GM21576 (cell line): ENCODE measurements around the gene TIMM10B.
A peak's percentile ranks its signal among the peaks of the same experiment; 100 is the strongest.

Source experiments
- ATAC-seq: cut with Tn5 transposase; IDR thresholded peaks from one replicate; pipeline ENCODE4 v1.9.1; 2021; ENCODE audit warnings: mild to moderate bottlenecking, moderate library complexity; ENCODE audit not compliant: unreplicated experiment

The TIMM10B gene, protein sequence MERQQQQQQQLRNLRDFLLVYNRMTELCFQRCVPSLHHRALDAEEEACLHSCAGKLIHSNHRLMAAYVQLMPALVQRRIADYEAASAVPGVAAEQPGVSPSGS

DNA sequence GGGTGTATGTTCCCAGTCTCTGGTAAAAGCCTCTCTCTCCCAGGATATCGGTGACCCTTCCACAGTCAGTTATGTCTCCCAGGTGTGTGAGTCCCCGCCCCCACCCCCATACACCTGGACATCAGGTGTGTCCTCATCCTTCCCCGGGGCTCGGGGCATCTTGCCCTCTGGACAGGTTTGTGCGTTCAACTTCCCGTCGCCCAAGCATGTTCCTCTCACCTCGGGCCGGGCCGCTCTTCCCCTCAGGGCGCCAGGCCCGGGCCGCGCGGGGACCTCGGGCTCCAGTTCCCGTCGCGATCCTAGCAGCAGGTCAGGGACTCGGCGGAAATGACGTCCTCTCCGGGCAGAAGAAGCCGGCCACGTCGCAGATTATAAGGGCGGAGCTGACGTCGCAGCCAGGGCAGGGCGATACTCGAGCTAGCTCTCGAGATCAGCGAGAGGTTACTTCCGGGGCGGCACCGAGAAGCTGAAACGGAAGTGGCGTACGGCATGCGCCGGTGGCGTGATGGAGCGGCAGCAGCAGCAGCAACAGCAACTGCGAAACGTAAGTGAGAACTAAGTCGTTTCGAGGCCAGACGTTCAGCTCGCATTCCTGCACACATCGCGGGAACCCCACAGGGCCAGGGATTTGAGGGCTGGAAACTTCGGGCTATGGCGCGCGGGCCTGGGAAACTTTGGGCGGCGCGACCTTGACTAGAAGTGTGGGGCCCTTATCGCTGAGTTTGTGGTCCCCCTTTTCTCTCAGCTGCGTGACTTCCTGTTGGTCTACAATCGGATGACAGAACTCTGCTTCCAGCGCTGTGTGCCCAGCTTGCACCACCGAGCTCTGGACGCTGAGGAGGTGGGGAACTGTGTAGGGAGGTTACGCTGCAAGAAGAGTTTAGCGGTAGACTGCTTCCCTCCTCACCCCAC lies at the start of gene TIMM10B, which contains the start of gene ARFIP2:
TSS of gene TIMM10B (plus strand) at position 490 of the 912 bp plus-strand sequence. CDS start at position 506, 16 bp downstream.
TSS of gene ARFIP2 (minus strand) at position 320 of the 912 bp plus-strand sequence. CDS start 910 bp downstream, outside the sequence.
- peak; percentile 99 for ATAC-seq

DNA sequence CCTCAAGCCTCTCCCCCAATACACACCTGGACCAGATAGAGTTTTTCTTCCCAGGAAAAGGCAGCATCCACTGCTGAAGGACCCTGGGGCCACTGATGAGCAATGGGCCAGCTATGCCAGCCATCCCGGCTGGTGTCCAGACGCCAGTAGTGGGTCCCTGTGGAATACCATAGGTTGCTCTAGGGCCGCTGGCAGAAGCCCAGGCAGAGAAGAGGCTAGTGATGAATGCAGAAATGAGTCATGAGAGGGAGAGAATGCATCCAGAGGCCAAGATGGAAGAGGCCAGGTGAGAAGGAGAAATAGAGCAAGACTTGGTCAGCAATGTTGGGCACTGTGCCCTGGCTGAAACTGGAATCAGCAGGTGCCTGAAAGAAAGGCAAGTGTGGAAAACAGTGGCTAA lies 49.4 kb upstream of the TIMM10B start:
- ATAC-seq: no peak

DNA sequence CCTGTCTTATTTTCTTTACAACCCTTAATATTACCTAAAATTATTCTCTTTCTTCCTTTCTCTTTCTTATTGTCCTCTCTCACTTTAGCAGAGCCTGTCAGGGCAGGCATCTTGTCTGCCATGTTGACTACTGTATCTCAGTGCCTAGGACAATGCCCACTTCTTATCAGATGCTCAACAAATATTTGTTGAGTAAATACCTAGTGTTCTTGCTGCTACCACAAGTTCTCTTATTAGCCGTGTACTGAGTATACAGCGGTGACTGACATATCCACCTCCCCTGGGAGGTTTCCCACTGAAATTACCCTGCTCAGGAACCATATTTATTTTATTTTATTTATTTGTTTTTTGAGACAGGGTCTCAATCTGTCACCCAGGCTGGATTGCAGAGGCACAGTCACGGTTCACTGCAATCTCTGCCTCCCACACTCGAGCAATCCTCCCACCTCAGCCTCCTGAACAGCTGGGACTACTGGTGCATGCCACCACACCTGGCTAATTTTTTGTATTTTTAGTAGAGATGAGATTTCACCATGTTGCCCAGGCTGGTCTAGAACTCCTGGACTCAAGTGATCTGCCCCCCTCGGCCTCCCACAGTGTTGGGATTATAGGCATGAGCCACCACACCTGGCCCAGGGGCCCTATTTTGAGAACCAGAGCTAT lies 47.2 kb upstream of the TIMM10B start:
- peak; percentile 39 for ATAC-seq

DNA sequence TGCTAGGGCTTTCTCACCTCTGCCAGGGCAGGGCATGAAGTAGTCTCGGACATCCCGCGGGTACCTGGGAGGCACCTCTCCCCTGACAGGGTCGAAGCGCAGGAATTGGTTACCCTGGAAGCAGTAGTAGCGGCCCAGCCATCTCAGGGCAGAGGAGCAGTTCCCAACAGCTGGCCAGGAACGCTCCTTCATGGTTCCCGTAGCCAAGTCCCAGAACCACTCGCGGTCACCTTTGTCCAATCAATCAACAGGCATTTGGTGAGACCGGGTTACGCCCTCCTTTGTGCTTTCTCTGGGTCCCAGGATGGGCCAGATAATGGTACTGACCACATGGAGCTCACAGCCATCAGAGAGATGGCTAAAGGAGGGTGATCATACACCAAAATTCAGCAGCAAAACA lies 43.9 kb upstream of the TIMM10B start:
- no peak for ATAC-seq

DNA sequence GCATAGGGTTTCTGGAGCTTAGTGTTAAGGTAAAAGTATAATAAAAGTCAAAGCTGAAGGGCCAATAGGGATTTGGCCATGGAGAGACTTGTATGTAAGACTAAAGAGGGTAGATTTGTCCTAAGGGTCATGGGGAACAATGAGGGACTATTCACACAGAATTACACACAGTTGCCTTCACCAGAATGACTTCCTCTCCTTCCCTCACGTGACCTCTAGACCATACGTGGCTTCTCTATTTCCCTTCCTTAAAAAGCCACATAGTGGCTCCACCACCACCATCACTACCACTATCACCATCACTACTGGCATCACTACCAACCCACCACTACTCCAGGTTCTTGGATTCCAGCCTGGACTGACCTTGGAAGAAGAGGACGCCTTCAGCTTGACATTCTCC lies 43.3 kb upstream of the TIMM10B start:
- ATAC-seq: no peak

DNA sequence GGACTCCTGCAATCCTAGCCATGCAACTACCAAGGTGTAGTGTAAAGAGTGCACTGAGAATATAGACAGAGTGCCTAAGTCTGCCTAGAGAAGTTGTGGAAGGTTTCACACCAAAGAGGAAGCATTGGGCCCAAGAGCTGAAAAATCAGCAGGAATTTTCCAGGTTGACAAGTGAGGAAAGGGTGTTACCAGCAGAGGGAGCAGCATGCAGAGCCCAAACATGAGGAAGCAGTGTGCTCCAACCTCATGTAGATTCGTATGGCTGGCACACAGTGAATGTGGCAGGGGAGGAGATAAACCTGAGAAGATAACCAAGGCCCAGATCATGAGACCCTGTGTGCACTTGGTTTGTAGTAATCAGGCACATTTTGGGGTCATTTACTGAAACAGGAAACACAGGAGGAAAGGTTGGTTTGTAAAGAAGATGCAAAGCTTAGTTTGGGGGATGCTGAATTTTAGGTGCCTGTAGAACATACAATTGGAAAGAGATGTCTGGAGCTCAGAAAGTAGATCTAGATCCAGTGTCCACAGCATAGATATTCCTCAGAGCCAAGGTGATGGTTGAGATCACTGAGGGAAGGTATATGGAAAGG lies 42.2 kb upstream of the TIMM10B start:
- no peak for ATAC-seq

DNA sequence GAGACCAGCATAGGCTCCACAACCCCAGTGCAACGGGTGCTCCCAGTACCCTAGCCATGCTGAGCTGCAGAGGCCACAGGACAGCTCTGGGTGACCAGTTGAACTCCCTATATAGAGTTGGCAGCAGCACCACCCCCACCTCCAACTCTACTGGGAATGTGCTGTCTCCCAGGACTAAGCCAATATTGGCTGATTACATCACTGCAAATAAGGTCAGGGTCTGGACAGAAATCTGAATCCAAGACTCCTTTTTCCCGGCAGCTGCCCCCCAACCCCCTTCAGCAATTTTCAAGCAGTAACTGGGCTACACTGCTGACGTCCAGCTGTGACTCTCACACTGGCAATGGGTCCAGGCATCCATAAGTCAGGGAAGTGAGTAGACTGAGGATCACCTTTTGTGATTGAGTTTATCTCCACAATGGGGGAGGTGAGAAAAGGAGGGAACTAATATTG lies 40.4 kb upstream of the TIMM10B start, which contains the start of gene HPX:
TSS of gene HPX (minus strand) at position 82 of the 453 bp plus-strand sequence. CDS start at position 58, 24 bp downstream.
- ATAC-seq: no peak

DNA sequence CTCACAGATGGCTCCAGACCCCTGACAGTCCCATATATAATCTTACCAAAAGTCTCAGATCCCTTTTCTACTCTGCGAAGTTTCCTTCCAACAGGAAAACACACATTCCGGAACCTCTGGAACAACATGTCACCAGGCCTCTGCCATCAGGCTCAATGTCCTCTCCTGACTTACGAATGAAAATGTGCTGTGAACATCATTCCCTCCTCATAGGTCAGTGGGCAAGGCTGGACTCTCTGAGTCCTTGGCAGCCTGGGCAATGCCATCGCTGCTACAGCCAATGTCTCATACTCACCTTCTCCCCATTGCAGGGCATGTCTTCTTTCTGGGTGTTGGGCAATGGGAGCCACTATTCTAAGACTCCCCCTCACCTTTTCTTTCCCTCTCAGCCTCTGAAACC lies 38.9 kb upstream of the TIMM10B start:
- ATAC-seq: no peak

DNA sequence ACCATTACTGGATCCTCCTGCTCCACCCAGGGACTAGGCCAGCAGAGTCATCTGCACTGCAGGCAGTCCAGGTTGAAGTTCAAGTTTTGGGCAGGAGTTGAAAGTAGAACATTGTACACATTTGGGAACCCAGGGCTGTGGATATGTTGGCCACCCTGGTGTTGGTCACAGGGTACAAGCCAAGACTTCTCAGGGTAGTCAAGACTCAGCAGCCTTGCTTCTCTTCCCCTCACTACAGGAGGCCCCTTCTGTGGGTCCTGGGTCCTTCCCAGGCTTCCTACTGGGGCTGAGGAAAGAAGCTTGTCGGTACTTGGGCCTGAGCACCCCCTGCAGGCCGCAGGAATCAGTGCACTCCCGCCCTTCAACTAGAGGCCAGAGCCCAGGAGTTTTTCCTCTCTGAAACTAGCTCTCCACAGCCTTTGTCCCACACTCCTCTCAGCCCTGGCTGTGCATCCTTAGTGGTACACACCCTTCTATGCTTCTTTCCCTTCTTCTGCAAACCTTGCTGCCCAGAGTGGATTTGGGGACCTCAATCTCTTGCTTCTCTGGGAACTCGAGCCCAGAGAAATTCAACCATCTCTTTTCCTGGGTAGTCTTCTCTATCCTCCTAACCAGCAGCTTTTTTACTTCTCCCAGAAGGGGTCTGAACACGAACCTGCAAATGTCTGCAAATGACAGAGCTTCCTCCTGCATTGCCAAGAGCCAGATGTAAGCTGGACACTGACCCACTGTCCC lies 37.9 kb upstream of the TIMM10B start:
- ATAC-seq: peak; percentile 77

DNA sequence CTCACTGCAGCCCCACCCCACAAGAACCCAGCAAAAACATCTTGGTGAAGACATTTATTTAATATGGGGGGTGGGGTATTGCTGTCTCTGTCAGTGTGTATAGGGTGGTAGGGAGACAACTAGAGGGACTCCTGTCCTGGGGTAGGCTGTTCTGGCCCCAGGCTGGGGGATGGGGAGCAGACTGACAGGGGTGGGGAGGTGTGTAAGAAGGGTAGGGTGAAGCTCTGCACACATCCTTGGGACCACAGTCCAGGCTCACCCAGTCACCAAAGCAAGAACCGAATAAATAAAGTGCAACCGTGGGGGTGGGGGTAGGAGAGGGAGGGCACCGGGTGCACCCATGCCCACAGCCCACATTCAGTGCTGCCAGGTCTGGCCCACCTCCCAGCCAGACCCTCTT lies 32.7 kb upstream of the TIMM10B start:
- no peak for ATAC-seq

DNA sequence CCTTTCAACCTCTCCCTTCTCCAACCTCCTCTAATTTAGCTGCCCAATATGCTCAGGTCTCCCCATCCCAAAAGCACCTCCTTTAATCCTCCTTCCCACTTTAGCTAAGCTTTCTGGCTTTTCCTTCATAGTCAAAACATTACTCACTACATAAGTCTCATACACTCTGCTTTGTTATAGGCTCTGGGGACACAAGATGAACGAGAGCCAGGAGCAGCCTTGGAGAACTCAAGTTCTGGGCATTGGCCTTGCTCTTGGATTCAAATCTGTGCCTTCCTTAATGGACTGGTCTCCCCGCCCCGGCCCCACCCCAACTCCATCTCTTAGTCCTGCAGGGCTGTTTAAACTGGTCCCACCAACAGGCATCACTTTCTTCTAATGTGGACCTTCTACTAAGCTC lies 29.1 kb upstream of the TIMM10B start:
- no peak for ATAC-seq

DNA sequence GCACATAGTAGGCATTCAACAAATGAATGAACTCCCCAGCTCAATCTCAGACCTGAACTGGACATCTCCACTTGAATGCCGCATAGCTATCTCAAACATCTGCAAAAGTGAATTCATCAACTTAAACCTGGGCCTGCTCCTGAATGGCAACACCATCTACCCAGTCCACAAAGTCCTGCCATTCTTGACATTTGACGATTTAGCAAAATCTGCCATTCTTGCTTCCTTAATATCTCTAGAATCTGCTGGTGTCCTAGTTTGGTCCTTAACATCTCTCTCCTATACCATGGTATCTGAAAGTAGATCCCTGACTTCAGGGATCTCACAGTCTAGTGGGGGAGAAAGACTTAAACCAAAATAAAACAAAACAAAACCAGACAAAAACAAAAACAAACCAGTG lies 28.1 kb upstream of the TIMM10B start:
- ATAC-seq: no peak

DNA sequence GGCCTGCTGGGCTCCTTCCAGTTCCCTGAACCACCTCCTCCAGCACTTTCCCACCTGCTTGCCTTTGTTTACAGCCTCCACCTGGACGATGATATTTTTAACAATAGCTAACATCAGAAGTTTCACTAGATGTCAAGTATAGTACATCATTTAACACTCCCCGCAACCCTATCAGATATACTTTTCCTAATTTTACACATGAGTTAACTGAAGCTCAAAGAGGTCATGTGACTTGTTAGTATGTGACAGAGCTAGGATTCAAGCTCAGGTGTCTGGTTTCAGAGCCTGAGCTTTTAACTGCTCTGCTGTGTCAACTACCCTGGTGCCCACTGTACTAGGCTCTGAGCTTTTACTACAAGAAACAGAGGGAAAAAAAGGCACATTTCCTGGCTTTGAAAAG lies 26.2 kb upstream of the TIMM10B start:
- no peak for ATAC-seq

DNA sequence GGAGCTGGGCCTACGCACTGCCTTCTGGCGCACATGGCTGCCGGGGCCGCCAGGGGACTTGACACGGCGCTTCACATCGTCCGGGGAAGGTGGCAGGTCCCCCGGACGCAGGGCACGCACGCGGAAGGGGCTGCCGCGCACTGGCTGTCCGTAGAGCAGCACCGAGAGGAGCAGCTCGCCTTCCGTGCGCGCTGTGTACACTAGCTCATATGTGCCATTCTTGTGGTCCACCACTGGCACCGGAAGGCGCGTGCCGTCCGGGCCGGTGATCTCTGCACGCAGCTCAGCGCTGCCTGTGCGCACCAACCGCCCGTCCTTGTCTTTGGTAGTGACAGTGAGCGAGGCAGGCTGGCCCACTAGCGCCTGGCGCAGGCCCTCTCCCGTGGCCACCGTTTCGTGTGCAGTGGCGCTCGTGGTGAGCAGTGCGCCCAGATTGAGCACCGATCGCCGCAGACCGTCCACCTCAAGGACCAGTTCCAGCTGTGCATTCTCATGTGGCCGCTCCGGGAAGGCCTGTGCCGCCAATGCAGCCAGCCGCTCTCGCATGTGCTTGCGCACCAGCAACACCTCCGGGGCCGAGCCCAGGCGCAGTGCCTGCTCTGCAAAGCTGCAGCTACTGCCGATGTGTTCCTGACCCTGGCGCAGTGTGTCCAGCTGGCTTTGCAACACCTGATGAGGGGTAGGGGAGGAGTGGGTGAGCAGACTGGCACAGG lies 24.8 kb upstream of the TIMM10B start:
- no peak for ATAC-seq

DNA sequence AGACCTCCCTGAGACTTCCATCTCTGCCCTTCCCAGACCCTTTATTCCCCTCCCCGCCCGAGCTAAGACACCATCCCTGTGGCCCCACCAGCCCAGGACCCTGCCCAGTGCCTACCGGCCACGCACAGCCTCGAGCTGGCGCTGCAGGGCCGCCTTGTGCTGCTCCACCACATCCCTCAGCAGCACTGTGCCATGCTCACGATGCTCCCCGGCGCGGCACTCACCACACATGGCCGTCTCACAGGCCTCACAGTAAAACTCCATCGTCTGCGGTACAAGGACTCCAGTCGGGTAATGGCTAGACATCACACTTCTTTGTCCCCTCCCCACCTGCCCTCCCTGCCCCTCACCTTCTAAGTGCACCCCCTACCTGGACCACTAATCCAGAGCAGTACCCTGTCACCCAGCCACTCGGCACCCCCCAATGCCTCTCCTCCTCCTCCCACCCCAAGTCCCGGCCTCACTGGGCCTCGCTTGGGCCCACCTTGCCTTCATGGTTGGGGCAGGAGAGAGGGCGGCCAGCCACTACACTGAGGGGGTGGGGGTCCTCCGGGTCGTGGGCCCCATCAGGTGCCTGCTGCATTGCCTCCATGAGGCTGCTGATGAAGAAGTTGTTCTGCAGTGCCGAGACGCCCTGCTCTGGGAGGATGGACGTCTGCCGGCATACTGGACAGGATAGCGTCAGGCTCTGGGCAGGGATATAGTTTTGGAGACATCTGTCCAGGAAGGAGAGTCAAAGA lies 23.6 kb upstream of the TIMM10B start:
- no peak for ATAC-seq

DNA sequence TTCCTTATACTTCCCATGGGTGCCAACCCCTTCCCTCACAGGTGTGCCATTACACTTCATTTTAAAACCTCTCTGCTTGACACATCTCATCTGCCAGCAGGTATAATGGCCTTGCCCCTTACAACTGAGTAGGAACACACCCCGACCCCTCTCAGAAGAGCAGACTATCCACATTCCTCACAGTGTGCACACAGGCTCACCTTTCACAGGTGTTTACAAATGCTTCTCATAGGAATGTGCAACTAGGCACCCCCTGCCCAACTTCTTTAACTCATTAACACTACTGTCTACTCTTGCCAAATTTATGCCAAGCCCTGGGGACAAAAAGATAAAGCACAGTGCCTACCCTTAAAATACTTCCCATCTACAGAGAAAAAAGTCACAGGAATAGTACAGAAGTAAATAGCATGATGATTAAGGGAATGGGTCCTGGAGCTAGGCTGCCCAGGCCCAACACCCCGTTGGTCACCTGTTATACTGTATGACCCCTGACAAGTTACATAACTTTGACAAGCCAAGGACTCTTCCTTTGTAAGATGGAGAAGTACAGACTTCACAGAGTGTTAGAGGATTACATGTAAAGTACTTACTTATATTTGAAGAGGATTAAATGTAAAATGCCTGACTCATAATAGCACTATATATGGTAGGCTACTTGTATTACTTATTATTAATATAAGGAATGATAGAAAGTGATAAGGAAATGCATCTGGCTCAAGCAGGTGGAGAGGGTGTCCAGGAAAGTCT lies 22.8 kb upstream of the TIMM10B start:
- ATAC-seq: no peak

DNA sequence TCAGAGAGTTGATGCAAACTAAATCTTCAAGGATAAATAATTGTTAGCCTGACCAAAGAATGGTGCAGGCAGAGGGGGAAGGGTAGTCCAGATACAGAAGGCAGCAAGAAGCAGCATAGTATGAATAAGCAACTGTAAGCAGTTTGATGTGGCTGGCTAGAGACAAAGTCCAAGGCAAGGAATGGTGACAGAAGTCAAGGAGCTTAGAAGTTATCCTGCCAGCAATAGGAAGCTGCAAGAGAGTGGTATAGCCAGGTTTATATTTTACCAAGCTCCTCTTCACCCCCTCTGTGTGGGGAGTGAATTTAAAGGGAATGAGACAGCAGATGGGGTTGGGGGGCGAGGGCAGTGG lies 22.2 kb upstream of the TIMM10B start:
- no peak for ATAC-seq

DNA sequence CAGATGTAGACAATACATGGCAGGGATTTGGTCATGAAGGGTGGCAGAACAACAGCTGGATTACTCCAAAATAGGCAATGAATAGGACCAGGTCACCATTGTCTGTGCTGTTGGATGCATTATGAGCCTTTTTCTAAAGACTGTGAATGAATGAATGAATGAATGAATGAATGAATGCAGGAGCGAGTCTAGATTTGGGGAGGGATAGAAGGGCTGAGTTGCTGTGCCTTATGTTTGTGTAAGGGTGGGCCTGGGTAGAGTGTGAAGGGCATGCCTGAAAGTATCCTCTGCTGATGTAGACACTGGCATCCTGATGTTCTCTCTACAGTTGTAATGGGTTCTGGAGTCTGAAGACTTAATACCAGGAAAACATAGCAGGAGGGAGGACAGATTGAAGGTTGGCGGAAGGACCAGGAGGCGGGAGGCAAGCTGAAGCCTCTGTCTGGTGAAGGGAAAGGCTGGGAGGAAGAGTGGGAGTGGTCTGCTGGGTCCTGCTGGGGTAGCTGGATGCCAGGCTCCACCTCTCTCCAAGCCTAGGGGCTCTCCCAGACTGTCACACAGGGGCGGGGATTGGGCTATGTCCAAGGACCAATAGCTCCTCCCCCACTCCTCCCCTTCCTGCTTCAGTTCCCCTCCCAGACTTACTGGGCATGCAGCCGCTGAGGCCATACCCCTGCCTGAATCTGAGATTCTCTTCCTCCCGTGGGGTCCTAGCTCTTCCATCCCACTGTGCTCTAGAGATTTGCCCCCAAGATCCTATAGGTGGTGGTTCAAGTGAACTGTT lies 12.4 kb upstream of the TIMM10B start:
- ATAC-seq: peak; percentile 85
